HepG2 (cell line): ENCODE results near the gene CIDEA. TPM values are rescaled to one million over a fixed set of nuclear protein-coding genes. Genes with fewer than 3 reads are reported as not detected.

Source experiments
- ETV5 ChIP-seq: IDR thresholded peaks from 2 replicates; pipeline ENCODE4 v1.6.1; 2018; ENCODE audit warnings: missing biosample characterization, missing genetic modification reagents, inconsistent platforms, borderline replicate concordance
- FLYWCH1 ChIP-seq: sonication (generic); formaldehyde crosslinking; IDR thresholded peaks from 2 replicates; pipeline ENCODE4 v1.8.1; 2023; ENCODE audit warnings: mild to moderate bottlenecking, missing genetic modification reagents
- FOXA1 ChIP-seq, 2 experiments: fragments of 450-650 bp in 1 of 2; sonication (generic) in 1 of 2; formaldehyde crosslinking in 1 of 2; IDR thresholded peaks; 2 replicates each; pipeline versions ENCODE4 v1.4.0 to v1.6.1; 2016 to 2020; ENCODE audit warnings: missing genetic modification reagents in 1 of 2
- HNRNPLL ChIP-seq: fragments of 200-400 bp; formaldehyde crosslinking; IDR thresholded peaks from 2 replicates; pipeline ENCODE4 v1.6.1; 2017; ENCODE audit warnings: mild to moderate bottlenecking, low read depth, low read length; ENCODE audit not compliant: poor library complexity, severe bottlenecking
- HOXA3 ChIP-seq: sonication (generic); formaldehyde crosslinking; IDR thresholded peaks from 2 replicates; pipeline ENCODE4 v1.5.0; 2020; ENCODE audit warnings: missing genetic modification reagents
- KAT8 ChIP-seq: IDR thresholded peaks from 2 replicates; pipeline ENCODE4 v1.6.1; 2016; ENCODE audit warnings: missing genetic modification reagents, missing compliant biosample characterization
- RBFOX2 ChIP-seq: fragments of 200-400 bp; formaldehyde crosslinking; IDR thresholded peaks from 2 replicates; pipeline ENCODE4 v1.6.1; 2017; ENCODE audit warnings: low read depth, mild to moderate bottlenecking, low read length
- RXRB ChIP-seq: IDR thresholded peaks from 2 replicates; pipeline ENCODE4 v1.6.1; 2016; ENCODE audit warnings: borderline replicate concordance, missing genetic modification reagents, missing compliant biosample characterization
- SRY ChIP-seq: sonication (generic); formaldehyde crosslinking; IDR thresholded peaks from 2 replicates; pipeline ENCODE4 v1.8.0; 2022; ENCODE audit warnings: mild to moderate bottlenecking, missing genetic modification reagents
- ZNF225 ChIP-seq: sonication (generic); formaldehyde crosslinking; IDR thresholded peaks from 2 replicates; pipeline ENCODE4 v1.4.0; 2020; ENCODE audit warnings: mild to moderate bottlenecking, missing genetic modification reagents
- ZNF24 ChIP-seq: fragments of 450-650 bp; IDR thresholded peaks from 2 replicates; pipeline ENCODE4 v1.6.1; 2017; ENCODE audit warnings: antibody characterized with exemption, mild to moderate bottlenecking
- ZNF292 ChIP-seq: sonication (generic); formaldehyde crosslinking; IDR thresholded peaks from 2 replicates; pipeline ENCODE4 v1.8.1; 2022; ENCODE audit warnings: mild to moderate bottlenecking, low read depth, missing genetic modification reagents, borderline replicate concordance
- ZNF775 ChIP-seq: sonication (generic); formaldehyde crosslinking; IDR thresholded peaks from 2 replicates; pipeline ENCODE4 v1.4.0; 2020; ENCODE audit warnings: missing genetic modification reagents, mild to moderate bottlenecking, moderate library complexity, borderline replicate concordance
- ZNF879 ChIP-seq: sonication (generic); formaldehyde crosslinking; IDR thresholded peaks from 2 replicates; pipeline ENCODE4 v1.8.1; 2023; ENCODE audit warnings: missing genetic modification reagents
- polyA plus RNA-seq, 8 experiments: library from polyadenylated mRNA; depleted of rRNA in 3 of 8; stranded (reverse) in 7 of 8; unstranded in 1 of 8; fragments of >200 nt; fragmentation: Illumina TruSeq in 4 of 8; extraction: Trizol in 4 of 8; gene quantifications; 2 replicates each; pipeline versions ENCODE4 v1.2.1 to v1.2.3, GENCODE V29; 2011 to 2016; ENCODE audit warnings: low read depth in 4 of 8, missing spikeins in 1 of 8, mixed read lengths in 1 of 8; ENCODE audit not compliant: insufficient read depth in 1 of 8
- total RNA-seq, 5 experiments: library from RNA; depleted of rRNA; stranded (reverse); fragments of >200 nt; fragmentation: Illumina TruSeq; extraction: Trizol; gene quantifications; 2 replicates each; pipeline ENCODE4 v1.2.3, GENCODE V29; 2016; ENCODE audit warnings: low read depth in 1 of 5
- TF ChIP-seq, protein P1 (sequence below), 2 experiments: fragments of 450-650 bp in 1 of 2; sonication (generic) in 1 of 2; formaldehyde crosslinking in 1 of 2; IDR thresholded peaks; 2 replicates each; pipeline versions ENCODE4 v1.6.1 to v1.8.0; 2016 to 2022; ENCODE audit warnings: antibody characterized with exemption in 1 of 2, mild to moderate bottlenecking in 1 of 2, missing genetic modification reagents in 1 of 2
- TF ChIP-seq, protein P2 (sequence below): sonication (generic); formaldehyde crosslinking; conservative IDR thresholded peaks from 2 replicates; pipeline ENCODE4 v1.5.0; 2020; ENCODE audit warnings: missing genetic modification reagents
- TF ChIP-seq, protein P3 (sequence below): IDR thresholded peaks from 2 replicates; pipeline ENCODE4 v1.6.1; 2016

Gene CIDEA
- total and polyA plus RNA-seq, 2 of the 13 experiments (the other 11 are each of a cell fraction or from before 2014, with no cell fraction given): not detected

DNA sequence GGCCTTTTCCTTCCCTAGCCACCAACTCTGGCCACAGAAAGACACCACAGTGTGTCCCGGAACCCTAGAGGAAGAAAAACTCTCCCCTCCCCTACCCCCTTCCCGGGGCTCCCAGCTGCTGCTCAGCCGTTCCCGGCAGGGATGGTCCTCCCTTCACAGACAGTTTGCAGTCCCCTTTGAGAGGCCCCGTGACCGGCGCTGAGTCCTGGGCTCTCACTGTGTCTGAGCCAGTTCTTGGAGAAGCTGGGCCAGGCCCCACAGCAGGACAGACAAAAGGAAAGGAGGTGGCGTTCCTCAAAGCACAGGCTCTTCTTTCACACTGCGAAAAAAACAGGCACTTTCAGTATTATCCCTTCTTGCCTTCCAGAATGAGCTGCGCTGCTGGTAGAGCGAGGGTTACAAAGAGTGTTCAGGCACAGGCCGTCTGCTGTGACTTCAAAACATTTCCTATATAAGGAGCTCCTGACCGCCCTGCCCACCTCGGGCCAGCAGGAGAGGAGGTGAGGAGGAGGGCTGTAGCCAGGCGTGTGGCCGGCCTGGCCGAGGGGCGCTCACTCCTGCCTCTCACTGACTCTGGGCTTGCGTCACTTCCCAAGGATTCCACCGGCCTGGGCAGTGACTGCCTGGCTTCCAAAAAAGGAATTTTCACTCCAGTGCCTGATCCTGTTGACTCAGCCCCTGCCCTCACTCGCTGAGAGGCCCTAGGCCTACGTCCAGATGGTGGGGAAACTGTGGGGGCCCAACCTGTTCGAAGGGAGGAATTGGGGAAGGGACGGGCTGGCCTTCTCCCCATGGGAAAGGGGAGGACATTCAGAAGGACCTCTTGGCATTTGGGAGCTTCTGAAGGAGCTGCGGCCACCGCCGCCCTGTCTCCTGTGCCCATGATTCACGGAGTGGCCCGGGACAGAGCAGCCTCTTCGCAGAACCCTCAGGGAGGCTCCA lies 24.9 kb downstream of the CIDEA start (continued):
- TF ChIP-seq ETV5 (CRISPR knock-in tag) (no peak; the same call in 1 of the 2 replicates), ZNF879 (0 out of 2 replicates have a peak, but pooled peaks have one; percentile 6), HNRNPLL (peak; percentile 39), KAT8 (CRISPR knock-in tag) (peak; percentile 22; the same call in 1 of the 2 replicates), FLYWCH1 (CRISPR knock-in tag) (no peak), FOXA1 (IDR thresholded peaks at IDR 0.05) (no peak), FOXA1 (CRISPR knock-in tag; IDR thresholded peaks at IDR 0.05) (peak; percentile 59), ZNF292 (CRISPR knock-in tag) (peak; percentile 40; the same call in 1 of the 2 replicates), ZNF24 (no peak), SRY (CRISPR knock-in tag) (peak; percentile 66; the same call in 1 of the 2 replicates), RBFOX2 (no peak), ZNF225 (CRISPR knock-in tag) (no peak), RXRB (CRISPR knock-in tag) (0 out of 2 replicates have a peak, but pooled peaks have one; percentile 9), HOXA3 (CRISPR knock-in tag) (peak; percentile 23; the same call in 1 of the 2 replicates), ZNF775 (CRISPR knock-in tag) (no peak)
- TF ChIP-seq, protein P1, sequence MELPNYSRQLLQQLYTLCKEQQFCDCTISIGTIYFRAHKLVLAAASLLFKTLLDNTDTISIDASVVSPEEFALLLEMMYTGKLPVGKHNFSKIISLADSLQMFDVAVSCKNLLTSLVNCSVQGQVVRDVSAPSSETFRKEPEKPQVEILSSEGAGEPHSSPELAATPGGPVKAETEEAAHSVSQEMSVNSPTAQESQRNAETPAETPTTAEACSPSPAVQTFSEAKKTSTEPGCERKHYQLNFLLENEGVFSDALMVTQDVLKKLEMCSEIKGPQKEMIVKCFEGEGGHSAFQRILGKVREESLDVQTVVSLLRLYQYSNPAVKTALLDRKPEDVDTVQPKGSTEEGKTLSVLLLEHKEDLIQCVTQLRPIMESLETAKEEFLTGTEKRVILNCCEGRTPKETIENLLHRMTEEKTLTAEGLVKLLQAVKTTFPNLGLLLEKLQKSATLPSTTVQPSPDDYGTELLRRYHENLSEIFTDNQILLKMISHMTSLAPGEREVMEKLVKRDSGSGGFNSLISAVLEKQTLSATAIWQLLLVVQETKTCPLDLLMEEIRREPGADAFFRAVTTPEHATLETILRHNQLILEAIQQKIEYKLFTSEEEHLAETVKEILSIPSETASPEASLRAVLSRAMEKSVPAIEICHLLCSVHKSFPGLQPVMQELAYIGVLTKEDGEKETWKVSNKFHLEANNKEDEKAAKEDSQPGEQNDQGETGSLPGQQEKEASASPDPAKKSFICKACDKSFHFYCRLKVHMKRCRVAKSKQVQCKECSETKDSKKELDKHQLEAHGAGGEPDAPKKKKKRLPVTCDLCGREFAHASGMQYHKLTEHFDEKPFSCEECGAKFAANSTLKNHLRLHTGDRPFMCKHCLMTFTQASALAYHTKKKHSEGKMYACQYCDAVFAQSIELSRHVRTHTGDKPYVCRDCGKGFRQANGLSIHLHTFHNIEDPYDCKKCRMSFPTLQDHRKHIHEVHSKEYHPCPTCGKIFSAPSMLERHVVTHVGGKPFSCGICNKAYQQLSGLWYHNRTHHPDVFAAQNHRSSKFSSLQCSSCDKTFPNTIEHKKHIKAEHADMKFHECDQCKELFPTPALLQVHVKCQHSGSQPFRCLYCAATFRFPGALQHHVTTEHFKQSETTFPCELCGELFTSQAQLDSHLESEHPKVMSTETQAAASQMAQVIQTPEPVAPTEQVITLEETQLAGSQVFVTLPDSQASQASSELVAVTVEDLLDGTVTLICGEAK (IDR thresholded peaks at IDR 0.05): no peak
- TF ChIP-seq, protein P1 (CRISPR knock-in tag; IDR thresholded peaks at IDR 0.05): 0 out of 2 replicates have a peak, but pooled peaks have one; percentile 45
- TF ChIP-seq, protein P2, sequence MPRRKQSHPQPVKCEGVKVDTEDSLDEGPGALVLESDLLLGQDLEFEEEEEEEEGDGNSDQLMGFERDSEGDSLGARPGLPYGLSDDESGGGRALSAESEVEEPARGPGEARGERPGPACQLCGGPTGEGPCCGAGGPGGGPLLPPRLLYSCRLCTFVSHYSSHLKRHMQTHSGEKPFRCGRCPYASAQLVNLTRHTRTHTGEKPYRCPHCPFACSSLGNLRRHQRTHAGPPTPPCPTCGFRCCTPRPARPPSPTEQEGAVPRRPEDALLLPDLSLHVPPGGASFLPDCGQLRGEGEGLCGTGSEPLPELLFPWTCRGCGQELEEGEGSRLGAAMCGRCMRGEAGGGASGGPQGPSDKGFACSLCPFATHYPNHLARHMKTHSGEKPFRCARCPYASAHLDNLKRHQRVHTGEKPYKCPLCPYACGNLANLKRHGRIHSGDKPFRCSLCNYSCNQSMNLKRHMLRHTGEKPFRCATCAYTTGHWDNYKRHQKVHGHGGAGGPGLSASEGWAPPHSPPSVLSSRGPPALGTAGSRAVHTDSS (CRISPR knock-in tag): no peak
- TF ChIP-seq, protein P3, sequence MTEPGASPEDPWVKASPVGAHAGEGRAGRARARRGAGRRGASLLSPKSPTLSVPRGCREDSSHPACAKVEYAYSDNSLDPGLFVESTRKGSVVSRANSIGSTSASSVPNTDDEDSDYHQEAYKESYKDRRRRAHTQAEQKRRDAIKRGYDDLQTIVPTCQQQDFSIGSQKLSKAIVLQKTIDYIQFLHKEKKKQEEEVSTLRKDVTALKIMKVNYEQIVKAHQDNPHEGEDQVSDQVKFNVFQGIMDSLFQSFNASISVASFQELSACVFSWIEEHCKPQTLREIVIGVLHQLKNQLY: no peak
